Uterus (tissue), 4 donors: ENCODE results near the gene CLNK. TPM values are rescaled to one million over a fixed set of nuclear protein-coding genes. Genes with fewer than 3 reads are reported as not detected.

ENCODE experiments used
- DNase-seq, 2 donors: peaks; one replicate each; pipeline ENCODE4 v3.0.0-alpha.2; 2019 to 2020
- H3K27ac ChIP-seq, 2 donors: fragments of 200-600 bp; sonication (generic); 1 replicate in 1 of 2; 2 replicates in 1 of 2; pipeline ENCODE4 v1.5.1; 2016 to 2018
- H3K27me3 ChIP-seq, 2 donors: fragments of 200-600 bp; sonication (generic); one replicate each; pipeline ENCODE4 v1.5.1; 2018 to 2019; ENCODE audit warnings: control low read depth in 1 of 2
- H3K36me3 ChIP-seq, 2 donors: fragments of 200-600 bp; sonication (generic); one replicate each; pipeline ENCODE4 v1.5.1; 2019; ENCODE audit warnings: control low read depth in 1 of 2
- H3K4me1 ChIP-seq, 2 donors: fragments of 200-600 bp; sonication (generic); one replicate each; pipeline ENCODE4 v1.5.1; 2018 to 2019; ENCODE audit warnings: control low read depth in 1 of 2
- H3K4me3 ChIP-seq, 2 donors: fragments of 200-600 bp; sonication (generic); 1 replicate in 1 of 2; 2 replicates in 1 of 2; pipeline ENCODE4 v1.5.1; 2018 to 2019; ENCODE audit warnings: mild to moderate bottlenecking in 1 of 2
- H3K9me3 ChIP-seq, 2 donors: fragments of 200-600 bp; sonication (generic); one replicate each; pipeline ENCODE4 v1.5.1; 2019; ENCODE audit warnings: control low read depth in 1 of 2
- POLR2A ChIP-seq, 2 donors: fragments of 450-650 bp; IDR thresholded peaks; one replicate each; pipeline ENCODE4 v1.6.1; 2016; ENCODE audit warnings: antibody characterized with exemption in 2 of 2, mild to moderate bottlenecking in 1 of 2, moderate library complexity in 1 of 2
- intact Hi-C: fragments of 100-400 bp; cut with DNase I; formaldehyde crosslinking; loops from one replicate; pipeline ENCODE4 v1.15.1; 2023; ENCODE audit warnings: low total_unique reads
- total RNA-seq, 4 donors: library from RNA; depleted of rRNA in 3 of 4; stranded (reverse); fragments of >200 nt in 3 of 4; gene quantifications; one replicate each; pipeline versions ENCODE4 v1.1.0 to v1.2.4, GENCODE V29; 2014 to 2023
- TF ChIP-seq, protein P1 (sequence below), 4 experiments: fragments of 200-600 bp in 2 of 4; fragments of 450-650 bp in 2 of 4; sonication (generic) in 2 of 4; IDR thresholded peaks; one replicate each; pipeline ENCODE4 v1.5.1; 2016 to 2019; ENCODE audit warnings: antibody characterized with exemption in 4 of 4, mild to moderate bottlenecking in 2 of 4, moderate library complexity in 1 of 4
- donor health status: DM: yes; HTN: yes; CAD: no.

The CLNK gene
- total RNA-seq, 4 donors from 2014 or later = not detected

DNA sequence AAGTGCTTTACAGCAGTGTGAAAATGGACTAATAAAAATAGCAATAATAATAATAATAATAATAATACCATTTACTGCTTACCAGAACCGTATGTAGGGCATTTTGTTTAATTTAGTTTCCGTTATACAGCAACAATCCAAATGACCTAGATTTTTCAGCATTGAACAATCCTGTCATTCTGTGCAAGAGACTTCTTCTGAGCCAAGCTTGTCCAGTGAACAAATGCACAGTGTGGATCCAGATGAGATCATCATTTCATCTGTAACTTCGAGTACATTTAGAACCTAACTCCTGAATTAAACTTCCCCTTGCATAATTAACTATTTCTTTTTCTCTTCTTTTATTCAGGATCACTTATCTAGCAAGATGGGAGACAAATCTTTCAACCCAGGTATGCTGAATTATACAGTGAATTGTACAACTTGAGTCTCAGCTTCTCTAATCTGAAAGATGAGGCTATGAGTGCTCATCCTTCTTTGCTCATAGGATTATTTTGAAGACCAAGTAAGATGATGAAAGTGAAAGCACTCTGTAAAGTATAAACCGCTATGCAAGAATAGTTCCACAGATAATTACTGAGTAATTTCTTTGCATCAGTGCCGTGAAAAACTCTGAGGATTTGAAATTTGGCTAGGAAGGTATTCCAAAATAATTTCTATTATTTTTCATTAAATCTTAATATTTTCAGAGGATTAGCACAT, 6.6 kb downstream of the CLNK start:
- H3K4me1 ChIP-seq = no peaks in the 10 kb centered on the region
- no peak overlapping the region for H3K27ac ChIP-seq
- no peaks in the 10 kb centered on the region for H3K9me3 ChIP-seq
- intact Hi-C loops = no loop called here
- H3K4me3 ChIP-seq = no peak overlapping the region
- H3K27me3 ChIP-seq = no peaks in the 10 kb centered on the region
- no peak for TF ChIP-seq POLR2A (IDR thresholded peaks at IDR 0.05)
- TF ChIP-seq, protein P1, sequence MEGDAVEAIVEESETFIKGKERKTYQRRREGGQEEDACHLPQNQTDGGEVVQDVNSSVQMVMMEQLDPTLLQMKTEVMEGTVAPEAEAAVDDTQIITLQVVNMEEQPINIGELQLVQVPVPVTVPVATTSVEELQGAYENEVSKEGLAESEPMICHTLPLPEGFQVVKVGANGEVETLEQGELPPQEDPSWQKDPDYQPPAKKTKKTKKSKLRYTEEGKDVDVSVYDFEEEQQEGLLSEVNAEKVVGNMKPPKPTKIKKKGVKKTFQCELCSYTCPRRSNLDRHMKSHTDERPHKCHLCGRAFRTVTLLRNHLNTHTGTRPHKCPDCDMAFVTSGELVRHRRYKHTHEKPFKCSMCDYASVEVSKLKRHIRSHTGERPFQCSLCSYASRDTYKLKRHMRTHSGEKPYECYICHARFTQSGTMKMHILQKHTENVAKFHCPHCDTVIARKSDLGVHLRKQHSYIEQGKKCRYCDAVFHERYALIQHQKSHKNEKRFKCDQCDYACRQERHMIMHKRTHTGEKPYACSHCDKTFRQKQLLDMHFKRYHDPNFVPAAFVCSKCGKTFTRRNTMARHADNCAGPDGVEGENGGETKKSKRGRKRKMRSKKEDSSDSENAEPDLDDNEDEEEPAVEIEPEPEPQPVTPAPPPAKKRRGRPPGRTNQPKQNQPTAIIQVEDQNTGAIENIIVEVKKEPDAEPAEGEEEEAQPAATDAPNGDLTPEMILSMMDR (IDR thresholded peaks at IDR 0.05) = no peak
- H3K36me3 ChIP-seq = no peaks in the 10 kb centered on the region
- no peak for DNase-seq

DNA sequence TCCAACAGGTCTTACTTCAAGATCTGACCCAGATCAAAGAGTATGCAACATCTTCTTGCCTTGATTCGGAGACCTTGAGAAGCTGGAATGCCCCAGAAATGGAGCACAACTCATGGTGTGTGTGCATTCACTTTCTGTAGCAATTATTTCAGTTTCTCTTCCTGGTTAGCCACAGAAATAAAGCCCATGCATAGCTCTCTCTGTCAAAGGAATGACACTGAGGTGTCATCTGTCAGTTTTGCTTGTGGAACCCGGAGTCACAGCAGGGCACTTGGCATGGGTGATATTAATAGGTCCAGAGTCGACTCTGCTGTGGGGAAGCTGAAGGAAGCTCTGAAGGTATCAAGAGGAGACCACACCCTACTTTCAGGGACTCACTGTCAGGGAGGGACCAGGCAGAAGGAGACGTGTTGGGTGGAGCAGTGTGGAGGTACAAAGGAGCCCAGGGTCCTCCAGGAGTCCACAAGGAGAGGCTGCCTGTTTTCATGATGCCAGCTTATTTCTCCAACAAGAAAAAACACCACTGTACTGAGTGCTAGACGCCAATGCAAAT, 10.7 kb downstream of the CLNK start:
- intact Hi-C loops = no loop called here
- no peak overlapping the region for H3K27ac ChIP-seq
- no peaks in the 10 kb centered on the region for H3K27me3 ChIP-seq
- no peaks in the 10 kb centered on the region for H3K4me1 ChIP-seq
- H3K36me3 ChIP-seq = no peaks in the 10 kb centered on the region
- H3K4me3 ChIP-seq = no peak overlapping the region
- TF ChIP-seq POLR2A (IDR thresholded peaks at IDR 0.05) = no peak
- TF ChIP-seq, protein P1 (IDR thresholded peaks at IDR 0.05) = no peak
- DNase-seq = no peak
- H3K9me3 ChIP-seq = no peaks in the 10 kb centered on the region

DNA sequence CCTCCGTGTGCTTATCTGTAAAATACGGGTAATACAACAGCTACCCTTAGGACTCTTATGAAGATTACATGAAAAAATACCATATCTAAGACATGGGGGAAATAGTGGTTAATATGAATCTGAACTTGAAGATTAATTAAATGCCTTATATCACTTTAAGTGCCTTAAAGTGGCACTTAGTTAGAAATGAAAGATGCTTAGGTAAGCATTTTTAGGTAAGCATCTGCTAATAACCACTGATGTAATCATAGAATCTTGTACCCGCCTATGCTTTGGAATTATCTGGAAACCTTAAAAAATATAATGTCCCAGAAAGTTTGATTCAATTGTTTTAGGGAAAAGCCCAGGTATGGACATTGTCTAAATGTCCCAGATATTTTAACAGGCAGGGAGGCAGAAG, 12.2 kb downstream of the CLNK start:
- Histone ChIP-seq H3K27ac (no peak overlapping the region), H3K27me3 (no peaks in the 10 kb centered on the region), H3K4me1 (no peaks in the 10 kb centered on the region), H3K9me3 (no peaks in the 10 kb centered on the region), H3K4me3 (no peak overlapping the region), H3K36me3 (no peaks in the 10 kb centered on the region)
- no peak for TF ChIP-seq POLR2A (IDR thresholded peaks at IDR 0.05)
- TF ChIP-seq, protein P1 (IDR thresholded peaks at IDR 0.05) = no peak
- no peak for DNase-seq
- intact Hi-C loops = no loop called here

DNA sequence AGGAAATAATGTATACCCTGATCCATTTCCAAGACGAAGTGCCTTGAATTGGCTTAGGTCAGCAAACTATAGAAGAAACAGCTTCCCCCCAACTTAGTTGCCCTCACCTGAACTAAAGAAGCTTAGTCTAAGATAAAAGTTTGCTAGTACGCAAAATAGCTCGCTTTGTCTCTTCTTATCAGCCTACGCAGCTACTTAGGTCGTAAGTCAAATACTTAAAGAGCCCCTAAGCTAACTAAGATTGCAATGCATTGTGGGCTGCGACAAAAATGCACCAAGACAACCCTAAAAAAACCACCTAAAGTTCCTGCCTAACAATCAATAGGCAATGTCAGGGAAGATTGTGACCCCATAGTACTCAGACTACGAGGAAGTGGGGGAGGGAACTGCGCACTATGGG, 12.8 kb downstream of the CLNK start:
- Histone ChIP-seq H3K9me3 (no peaks in the 10 kb centered on the region), H3K4me3 (no peak overlapping the region), H3K27ac (no peak overlapping the region), H3K4me1 (no peaks in the 10 kb centered on the region), H3K36me3 (no peaks in the 10 kb centered on the region), H3K27me3 (no peaks in the 10 kb centered on the region)
- TF ChIP-seq POLR2A (IDR thresholded peaks at IDR 0.05) = no peak
- TF ChIP-seq, protein P1 (IDR thresholded peaks at IDR 0.05) = no peak
- no peak for DNase-seq
- intact Hi-C loops = no loop called here

DNA sequence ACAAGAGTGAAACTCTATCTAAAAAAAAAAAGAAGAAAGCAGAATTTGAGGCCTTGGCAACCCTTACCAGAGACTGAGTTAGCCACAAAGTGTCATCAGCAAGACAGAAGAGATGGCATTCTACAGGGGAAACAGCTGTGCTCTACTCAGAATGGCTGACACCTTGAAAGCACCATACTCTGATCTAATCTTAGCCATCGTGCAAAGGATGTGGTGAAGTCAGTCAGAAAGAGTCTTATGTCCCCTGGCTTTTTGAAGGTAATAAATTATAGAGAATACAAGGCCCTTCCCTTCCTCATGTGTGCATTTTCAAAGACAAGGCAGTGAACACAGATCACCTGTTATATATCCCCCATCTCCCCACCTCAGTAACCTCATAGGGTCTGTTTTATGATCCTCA, 13.2 kb downstream of the CLNK start:
- no peaks in the 10 kb centered on the region for H3K9me3 ChIP-seq
- H3K27me3 ChIP-seq = no peaks in the 10 kb centered on the region
- intact Hi-C loops = no loop called here
- no peaks in the 10 kb centered on the region for H3K4me1 ChIP-seq
- H3K4me3 ChIP-seq = no peak overlapping the region
- no peak for DNase-seq
- no peak overlapping the region for H3K27ac ChIP-seq
- TF ChIP-seq POLR2A (IDR thresholded peaks at IDR 0.05) = no peak
- TF ChIP-seq, protein P1 (IDR thresholded peaks at IDR 0.05) = no peak
- H3K36me3 ChIP-seq = no peaks in the 10 kb centered on the region
